HCT116 (cell line): ENCODE data around the gene PKN3. TPM values are rescaled to one million over a fixed set of nuclear protein-coding genes. Genes with fewer than 3 reads are reported as not detected.
"Not testable (repeated sequence)": the region's sequence is repeated elsewhere in the genome, so short reads cannot be mapped to it uniquely, and the experiment has no call there.

Experiments used
- ATAC-seq: fragments of 200-7000 bp; cut with Tn5 transposase; 2 replicates; pipeline ENCODE4 v1.9.1; 2020; ENCODE audit warnings: mild to moderate bottlenecking, moderate library complexity
- BruUV-seq: library from RNA; stranded (reverse); fragments of 400-500 nt; replicated peaks from 2 replicates; lab custom pipeline; 2021; lab: Mats Ljungman, UMichigan
- CTCF ChIA-PET: fragments of 300-600 bp; sonication (Branson Sonifier 250); formaldehyde crosslinking; loops from one replicate; lab custom pipeline; 2021; ENCODE audit warnings: antibody characterized with exemption; lab: Charles Lee
- POLR2A ChIA-PET: fragments of 300-600, 350-600 bp; sonication (Branson Sonifier 250); formaldehyde crosslinking; loops from one replicate; lab custom pipeline; 2021; ENCODE audit warnings: antibody characterized with exemption; lab: Charles Lee
- RAD21 ChIA-PET, 2 experiments: fragments of 300-600 bp; sonication (Branson Sonifier 250); formaldehyde crosslinking; loops; one replicate each; lab custom pipeline; 2023; ENCODE audit warnings: low total read pairs in 2 of 2; ENCODE audit not compliant: uncharacterized antibody in 2 of 2, unreplicated experiment in 2 of 2, low non-redundant PET in 1 of 2; lab: Charles Lee
- DNase-seq: peaks from one replicate; pipeline ENCODE4 v3.0.0-alpha.2; 2010; ENCODE audit warnings: low read depth, low spot score
- H2AFZ ChIP-seq: fragments of 200-600 bp; shearing (Covaris generic), sonication (generic); 2 replicates; pipeline ENCODE4 v1.6.1; 2017; ENCODE audit warnings: low read depth, mixed run types, mixed read lengths, antibody characterized with exemption, low read length; ENCODE audit not compliant: poor library complexity, severe bottlenecking
- H3K27ac ChIP-seq: 2 replicates; pipeline ENCODE4 v1.5.1; 2012; ENCODE audit warnings: low read depth, low read length
- H3K27me3 ChIP-seq: fragments of 200-600 bp; sonication (generic); 2 replicates; pipeline ENCODE4 v1.6.1; 2016; ENCODE audit warnings: mixed run types, low read length, mixed read lengths; ENCODE audit not compliant: insufficient read depth
- H3K36me3 ChIP-seq, 2 experiments: fragments of 200-500 bp in 1 of 2; fragments of 200-600 bp in 1 of 2; sonication (Bioruptor generic) in 1 of 2; sonication (generic) in 1 of 2; 2 replicates each; pipeline versions ENCODE4 v1.5.1 to v1.6.1; 2014 to 2016; ENCODE audit warnings: low read length in 2 of 2, inconsistent platforms in 1 of 2, mixed read lengths in 1 of 2, mixed run types in 1 of 2; ENCODE audit not compliant: insufficient read depth in 2 of 2, control insufficient read depth in 1 of 2
- H3K4me1 ChIP-seq, 2 experiments: fragments of 200-600 bp in 1 of 2; sonication (generic) in 1 of 2; 2 replicates each; pipeline versions ENCODE4 v1.5.1 to v1.6.1; 2012 to 2017; ENCODE audit warnings: low read length in 2 of 2, inconsistent platforms in 1 of 2, mild to moderate bottlenecking in 1 of 2, mixed read lengths in 1 of 2, mixed run types in 1 of 2, moderate library complexity in 1 of 2; ENCODE audit not compliant: insufficient read depth in 2 of 2, control insufficient read depth in 1 of 2
- H3K4me2 ChIP-seq: fragments of 200-600 bp; sonication (generic); 2 replicates; pipeline ENCODE4 v1.6.1; 2017; ENCODE audit warnings: mixed run types, low read length, mixed read lengths
- H3K4me3 ChIP-seq, 2 experiments: fragments of 200-600 bp in 1 of 2; sonication (generic) in 1 of 2; replicated peaks in 1 of 2; 2 replicates each; pipeline ENCODE4 v1.5.1; 2011 to 2016; ENCODE audit warnings: low read length in 2 of 2, control low read depth in 1 of 2, low read depth in 1 of 2, mild to moderate bottlenecking in 1 of 2, mixed read lengths in 1 of 2, mixed run types in 1 of 2
- H3K79me2 ChIP-seq: fragments of 200-600 bp; sonication (generic); 2 replicates; pipeline ENCODE4 v1.6.1; 2017; ENCODE audit warnings: mild to moderate bottlenecking, mixed run types, low read length, moderate library complexity, mixed read lengths; ENCODE audit not compliant: insufficient read depth
- H3K9ac ChIP-seq: fragments of 200-600 bp; sonication (generic); 2 replicates; pipeline ENCODE4 v1.6.1; 2016; ENCODE audit warnings: low read length, mixed read lengths
- H3K9me2 ChIP-seq: fragments of 200-600 bp; sonication (generic), shearing (Covaris generic); 2 replicates; pipeline ENCODE4 v1.6.1; 2017; ENCODE audit warnings: mixed run types, mild to moderate bottlenecking, moderate library complexity; ENCODE audit not compliant: insufficient read depth
- H3K9me3 ChIP-seq, 2 experiments: fragments of 200-500 bp in 1 of 2; fragments of 200-600 bp in 1 of 2; sonication (Bioruptor generic) in 1 of 2; sonication (generic) in 1 of 2; 2 replicates each; pipeline ENCODE4 v1.6.1; 2014 to 2017; ENCODE audit warnings: low read length in 2 of 2, mixed read lengths in 2 of 2, inconsistent platforms in 1 of 2, low read depth in 1 of 2, mild to moderate bottlenecking in 1 of 2, mixed run types in 1 of 2, moderate library complexity in 1 of 2; ENCODE audit not compliant: control insufficient read depth in 1 of 2, insufficient read depth in 1 of 2
- H4K20me1 ChIP-seq: fragments of 200-600 bp; sonication (generic), shearing (Covaris generic); 2 replicates; pipeline ENCODE4 v1.6.1; 2017; ENCODE audit warnings: mixed run types, mild to moderate bottlenecking, moderate library complexity; ENCODE audit not compliant: insufficient read depth
- CBX3 ChIP-seq: IDR thresholded peaks from 2 replicates; pipeline ENCODE4 v1.6.1; 2012; ENCODE audit warnings: low read depth
- CEBPB ChIP-seq: IDR thresholded peaks from 2 replicates; pipeline ENCODE4 v1.6.1; 2012; ENCODE audit warnings: low read depth
- ELF1 ChIP-seq: IDR thresholded peaks from 2 replicates; pipeline ENCODE4 v1.6.1; 2012; ENCODE audit warnings: low read depth, borderline replicate concordance
- EZH2phosphoT487 ChIP-seq: fragments of 200-600 bp; IDR thresholded peaks from 2 replicates; pipeline ENCODE4 v1.6.1; 2018; ENCODE audit warnings: antibody characterized with exemption, borderline replicate concordance
- FOSL1 ChIP-seq: IDR thresholded peaks from 2 replicates; pipeline ENCODE4 v1.6.1; 2012; ENCODE audit warnings: low read depth
- POLR2AphosphoS5 ChIP-seq: IDR thresholded peaks from 2 replicates; pipeline ENCODE4 v1.6.1; 2011; ENCODE audit warnings: mild to moderate bottlenecking, low read depth, low read length, moderate library complexity
- SIN3A ChIP-seq: IDR thresholded peaks from 2 replicates; pipeline ENCODE4 v1.6.1; 2012; ENCODE audit warnings: low read depth
- SRF ChIP-seq: IDR thresholded peaks from 2 replicates; pipeline ENCODE4 v1.6.1; 2012; ENCODE audit warnings: low read depth
- TCF7L2 ChIP-seq: IDR thresholded peaks from 2 replicates; pipeline ENCODE4 v1.7.0; 2011; ENCODE audit warnings: borderline replicate concordance, inconsistent platforms; ENCODE audit not compliant: insufficient read depth, insufficient read length; ENCODE audit errors: extremely low read depth
- YY1 ChIP-seq: IDR thresholded peaks from 2 replicates; pipeline ENCODE4 v1.6.1; 2011; ENCODE audit warnings: low read length, low read depth, moderate library complexity, mild to moderate bottlenecking; ENCODE audit not compliant: insufficient replicate concordance; ENCODE audit errors: extremely low read depth
- ZFX ChIP-seq: fragments of 450-650 bp; IDR thresholded peaks from 2 replicates; pipeline ENCODE4 v1.6.1; 2017
- ZNF274 ChIP-seq: fragments of 200-500 bp; sonication (Bioruptor generic); IDR thresholded peaks from 2 replicates; pipeline ENCODE4 v1.6.1; 2014; ENCODE audit warnings: mild to moderate bottlenecking, low read depth, low read length, inconsistent platforms
- intact Hi-C: fragments of 100-400 bp; cut with micrococcal nuclease; formaldehyde crosslinking; loops from 2 replicates; pipeline ENCODE4 v1.10.0; 2022
- total RNA-seq: library from RNA; stranded (reverse); gene quantifications from one replicate; pipeline ENCODE4 v1.2.1, GENCODE V29; 2021; ENCODE audit not compliant: unreplicated experiment
- TF ChIP-seq, protein P1 (sequence below): IDR thresholded peaks from 2 replicates; pipeline ENCODE4 v1.6.1; 2012; ENCODE audit warnings: low read depth
- TF ChIP-seq, protein P2 (sequence below): IDR thresholded peaks from 2 replicates; pipeline ENCODE4 v1.6.1; 2012

The PKN3 gene
- total RNA-seq, 1 experiment from 2014 or later, result 37.9 TPM

DNA sequence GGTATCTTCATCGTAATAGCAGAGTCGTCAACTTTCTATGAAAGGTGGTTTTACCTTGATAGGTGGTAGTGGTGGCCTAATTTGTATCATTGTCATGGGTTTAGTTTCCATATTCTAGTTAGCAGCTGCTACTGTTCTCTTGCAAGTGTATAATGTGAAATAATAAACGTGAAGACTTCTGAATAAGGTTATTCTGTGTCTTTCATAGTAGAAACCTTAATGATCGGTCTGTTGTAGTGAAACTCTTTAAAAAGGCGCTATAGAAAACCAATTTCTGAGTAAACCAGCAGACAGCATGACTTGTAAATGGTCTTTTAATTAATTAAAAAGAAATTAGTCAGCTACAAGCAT, 11.6 kb upstream of the PKN3 start (continued):
- TF ChIP-seq YY1, result no peak

DNA sequence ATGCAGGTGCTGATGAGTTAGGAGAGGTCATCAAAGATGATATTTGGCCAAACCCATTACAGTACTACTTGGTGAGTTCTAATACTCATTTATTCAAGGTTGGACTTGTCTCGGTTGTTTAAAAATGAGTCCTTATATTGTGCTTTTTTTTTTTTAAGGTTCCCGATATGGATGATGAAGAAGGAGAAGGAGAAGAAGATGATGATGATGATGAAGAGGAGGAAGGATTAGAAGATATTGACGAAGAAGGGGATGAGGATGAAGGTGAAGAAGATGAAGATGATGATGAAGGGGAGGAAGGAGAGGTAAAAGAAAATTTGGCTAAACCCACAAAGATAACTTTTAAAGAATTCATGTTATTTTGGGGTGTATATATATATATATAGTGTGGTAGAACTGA, 8.6 kb upstream of the PKN3 start:
- POLR2A ChIA-PET, result interaction anchor here (1.3 to 2.0 kb wide), 2 partner anchors 9 to 59 kb away, joined by 3 to 6 read pairs; no protein-coding TSS in a partner anchor
- H3K27ac ChIP-seq, result not testable (repeated sequence)

DNA sequence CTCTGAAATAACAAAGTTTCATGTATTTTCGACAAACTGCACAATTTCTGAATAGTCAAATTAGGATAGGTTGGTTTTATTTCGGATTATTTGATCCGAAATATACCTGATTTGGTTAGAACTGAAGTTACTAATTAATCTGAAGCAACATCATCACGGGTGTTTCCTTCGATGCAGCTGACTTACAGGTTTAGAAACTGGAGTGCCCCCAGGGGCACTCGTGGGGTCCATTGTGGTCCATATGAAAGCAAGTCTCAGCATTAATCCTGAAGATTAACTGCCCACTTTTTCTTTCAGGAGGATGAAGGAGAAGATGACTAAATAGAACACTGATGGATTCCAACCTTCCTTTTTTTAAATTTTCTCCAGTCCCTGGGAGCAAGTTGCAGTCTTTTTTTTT, 8.0 kb upstream of the PKN3 start:
- intact Hi-C loops, result no loop called here
- ATAC-seq (no peak), DNase-seq (no peak)
- Histone ChIP-seq H3K4me2 (no peak overlapping the region), H3K9ac (no peak overlapping the region), H3K9me2 (no peaks in the 10 kb centered on the region), H3K27me3 (no peaks in the 10 kb centered on the region), H3K79me2 (peaks cover 50% of the 10 kb centered on the region), H4K20me1 (peaks cover 36% of the 10 kb centered on the region; the same call in 1 of the 2 replicates), H3K9me3 (no peaks in the 10 kb centered on the region), H3K4me3 (no peak overlapping the region), H3K27ac (no peak overlapping the region), H3K4me1 (peaks cover 30 to 45% of the 10 kb centered on the region in 2 experiments), H3K36me3 (peaks cover 38 to 46% of the 10 kb centered on the region in 2 experiments), H2AFZ (no peak overlapping the region)
- POLR2A ChIA-PET, result interaction anchor here (1.3 to 2.0 kb wide), 2 partner anchors 10 to 59 kb away, joined by 3 to 6 read pairs; no protein-coding TSS in a partner anchor
- CTCF ChIA-PET, result no interaction called here
- RAD21 ChIA-PET, result no interaction called here
- no TSS peak for BruUV-seq
- no peak for TF ChIP-seq ELF1
- TF ChIP-seq SIN3A, result no peak
- TF ChIP-seq SRF, result no peak
- no peak for TF ChIP-seq FOSL1
- TF ChIP-seq CBX3, result no peak
- no peak for TF ChIP-seq EZH2phosphoT487
- TF ChIP-seq POLR2AphosphoS5, result no peak
- TF ChIP-seq ZFX, result no peak
- TF ChIP-seq YY1, result no peak
- TF ChIP-seq CEBPB, result no peak
- TF ChIP-seq, protein P1, sequence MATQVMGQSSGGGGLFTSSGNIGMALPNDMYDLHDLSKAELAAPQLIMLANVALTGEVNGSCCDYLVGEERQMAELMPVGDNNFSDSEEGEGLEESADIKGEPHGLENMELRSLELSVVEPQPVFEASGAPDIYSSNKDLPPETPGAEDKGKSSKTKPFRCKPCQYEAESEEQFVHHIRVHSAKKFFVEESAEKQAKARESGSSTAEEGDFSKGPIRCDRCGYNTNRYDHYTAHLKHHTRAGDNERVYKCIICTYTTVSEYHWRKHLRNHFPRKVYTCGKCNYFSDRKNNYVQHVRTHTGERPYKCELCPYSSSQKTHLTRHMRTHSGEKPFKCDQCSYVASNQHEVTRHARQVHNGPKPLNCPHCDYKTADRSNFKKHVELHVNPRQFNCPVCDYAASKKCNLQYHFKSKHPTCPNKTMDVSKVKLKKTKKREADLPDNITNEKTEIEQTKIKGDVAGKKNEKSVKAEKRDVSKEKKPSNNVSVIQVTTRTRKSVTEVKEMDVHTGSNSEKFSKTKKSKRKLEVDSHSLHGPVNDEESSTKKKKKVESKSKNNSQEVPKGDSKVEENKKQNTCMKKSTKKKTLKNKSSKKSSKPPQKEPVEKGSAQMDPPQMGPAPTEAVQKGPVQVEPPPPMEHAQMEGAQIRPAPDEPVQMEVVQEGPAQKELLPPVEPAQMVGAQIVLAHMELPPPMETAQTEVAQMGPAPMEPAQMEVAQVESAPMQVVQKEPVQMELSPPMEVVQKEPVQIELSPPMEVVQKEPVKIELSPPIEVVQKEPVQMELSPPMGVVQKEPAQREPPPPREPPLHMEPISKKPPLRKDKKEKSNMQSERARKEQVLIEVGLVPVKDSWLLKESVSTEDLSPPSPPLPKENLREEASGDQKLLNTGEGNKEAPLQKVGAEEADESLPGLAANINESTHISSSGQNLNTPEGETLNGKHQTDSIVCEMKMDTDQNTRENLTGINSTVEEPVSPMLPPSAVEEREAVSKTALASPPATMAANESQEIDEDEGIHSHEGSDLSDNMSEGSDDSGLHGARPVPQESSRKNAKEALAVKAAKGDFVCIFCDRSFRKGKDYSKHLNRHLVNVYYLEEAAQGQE, result no peak
- no peak for TF ChIP-seq ZNF274
- TF ChIP-seq, protein P2, sequence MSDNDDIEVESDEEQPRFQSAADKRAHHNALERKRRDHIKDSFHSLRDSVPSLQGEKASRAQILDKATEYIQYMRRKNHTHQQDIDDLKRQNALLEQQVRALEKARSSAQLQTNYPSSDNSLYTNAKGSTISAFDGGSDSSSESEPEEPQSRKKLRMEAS, result no peak
- TF ChIP-seq TCF7L2, result no peak

More for the DNA sequence above, 8.6 kb upstream of the PKN3 start:
- H3K27me3 ChIP-seq, BruUV-seq, H3K9me3 ChIP-seq, H2AFZ ChIP-seq, intact Hi-C loops, CTCF ChIA-PET, H3K9me2 ChIP-seq, RAD21 ChIA-PET, DNase-seq, H3K4me2 ChIP-seq, ATAC-seq, H3K9ac ChIP-seq, H3K4me3 ChIP-seq: not testable (repeated sequence)
- H3K36me3 ChIP-seq, result peaks cover 38 to 43% of the 10 kb centered on the region in 2 experiments
- H3K4me1 ChIP-seq, result peaks cover 30 to 42% of the 10 kb centered on the region in 2 experiments
- peaks cover 52% of the 10 kb centered on the region for H3K79me2 ChIP-seq
- H4K20me1 ChIP-seq, result peaks cover 36% of the 10 kb centered on the region; the same call in 1 of the 2 replicates
